Activated CD4-positive, alpha-beta T cell treated with anti-CD3 and anti-CD28 coated beads for 36 hours (primary cell): Measurements from ENCODE around the gene SSB. TPM values are rescaled to one million over a fixed set of nuclear protein-coding genes. Genes with fewer than 3 reads are reported as not detected.

Source experiments
- ATAC-seq: fragments of 200-7000 bp; cut with Tn5 transposase; one replicate; pipeline ENCODE4 v1.10.0; 2021; ENCODE audit warnings: mild to moderate bottlenecking, moderate library complexity
- CTCF ChIA-PET: fragments of 350-600 bp; sonication (Branson Sonifier 250); formaldehyde crosslinking; loops from one replicate; lab custom pipeline; 2021; ENCODE audit warnings: antibody characterized with exemption; lab: Charles Lee
- POLR2A ChIA-PET: fragments of 350-600 bp; sonication (Branson Sonifier 250); formaldehyde crosslinking; loops from one replicate; lab custom pipeline; 2021; ENCODE audit warnings: antibody characterized with exemption, inconsistent platforms; lab: Charles Lee
- DNase-seq: peaks from one replicate; pipeline ENCODE4 v3.0.0-alpha.2; 2020
- H3K27ac Mint-ChIP-seq: one replicate; pipeline ENCODE4 v1.8.0; 2021; ENCODE audit warnings: mixed read lengths
- H3K27me3 Mint-ChIP-seq: one replicate; pipeline ENCODE4 v1.8.0; 2021; ENCODE audit warnings: mixed read lengths
- H3K36me3 Mint-ChIP-seq: one replicate; pipeline ENCODE4 v1.8.0; 2021; ENCODE audit warnings: low read depth, mixed read lengths
- H3K4me1 Mint-ChIP-seq: one replicate; pipeline ENCODE4 v1.8.0; 2021; ENCODE audit warnings: mixed read lengths
- H3K4me3 Mint-ChIP-seq: one replicate; pipeline ENCODE4 v1.8.0; 2021; ENCODE audit warnings: mild to moderate bottlenecking, moderate library complexity, mixed read lengths
- H3K9me3 Mint-ChIP-seq: one replicate; pipeline ENCODE4 v1.8.0; 2021; ENCODE audit warnings: low read depth, mixed read lengths
- intact Hi-C, 2 experiments: fragments of 100-400 bp; cut with DNase I in 1 of 2; cut with micrococcal nuclease in 1 of 2; formaldehyde crosslinking; loops; one replicate each; pipeline versions ENCODE4 v1.14.2 to v1.15.1; 2022 to 2024; cut with DNase I, micrococcal nuclease
- total RNA-seq, 2 experiments: library from RNA; stranded (reverse); gene quantifications; one replicate each; pipeline ENCODE4 v1.2.3, GENCODE V29; 2021

The SSB gene
- total RNA-seq, 2 experiments from 2014 or later: 127 to 138 TPM

- Mint-ChIP-seq H3K27me3 (peaks cover 13% of the 10 kb centered on the region), H3K4me1 (peaks cover 12% of the 10 kb centered on the region), H3K36me3 (no peaks in the 10 kb centered on the region), H3K4me3 (no peak overlapping the region), H3K27ac (no peak overlapping the region), H3K9me3 (no peaks in the 10 kb centered on the region)
- DNase-seq: no peak
- intact Hi-C loops: no loop called here
- CTCF ChIA-PET: interaction anchor here (0.6 to 1.0 kb wide), 4 partner anchors 81 to 271 kb away, joined by 3 to 4 read pairs (median 3); no protein-coding TSS in a partner anchor
- POLR2A ChIA-PET: no interaction called here
- ATAC-seq: no peak
These were observed 33.1 kb upstream of the SSB start for GRCh38 chr2:169765523-169765922.

DNA sequence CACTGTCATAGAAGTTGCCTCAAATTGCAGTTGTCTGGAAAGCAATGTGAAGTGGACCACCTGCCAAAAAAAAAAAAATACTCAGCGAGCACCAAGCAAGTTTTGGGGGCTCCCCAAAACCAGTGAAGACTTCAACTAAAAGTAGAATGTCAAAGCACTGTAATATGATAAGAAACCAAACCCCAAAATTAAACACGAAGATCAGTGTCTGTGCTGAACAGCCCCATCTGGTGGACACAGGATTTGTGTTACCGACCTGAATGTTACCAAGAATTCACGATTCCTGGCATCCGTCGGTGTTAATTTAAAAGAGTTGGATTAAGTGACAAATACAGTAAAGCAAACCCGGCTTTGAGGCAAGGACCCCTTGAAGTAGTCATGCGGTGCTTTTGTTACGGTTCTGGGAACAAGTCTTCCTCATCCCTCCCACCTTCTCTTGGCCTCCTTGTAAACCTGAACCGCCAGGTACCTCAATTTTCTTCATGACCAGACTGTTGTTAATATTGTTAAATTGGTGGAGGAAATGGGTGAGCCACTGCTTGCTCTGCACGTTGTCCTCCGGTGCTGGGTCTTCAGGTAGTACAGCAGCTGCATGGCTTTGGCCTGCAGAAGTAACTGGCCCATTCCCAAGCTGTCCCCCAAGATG, 31.3 kb upstream of the SSB start:
- ChIA-PET CTCF (no interaction called here), POLR2A (no interaction called here)
- no peaks in the 10 kb centered on the region for H3K36me3 Mint-ChIP-seq
- peak; percentile 71 for DNase-seq
- no peaks in the 10 kb centered on the region for H3K9me3 Mint-ChIP-seq
- peak overlapping the region; percentile 4 for H3K4me3 Mint-ChIP-seq
- H3K27me3 Mint-ChIP-seq: peaks cover 14% of the 10 kb centered on the region
- no peak overlapping the region for H3K27ac Mint-ChIP-seq
- peak; percentile 53 for ATAC-seq
- intact Hi-C loops: no loop called here
- peaks cover 9% of the 10 kb centered on the region for H3K4me1 Mint-ChIP-seq

GRCh38 chr2:169768262-169768995, 30.2 kb upstream of the SSB start:
- H3K4me3 Mint-ChIP-seq: peak overlapping the region; percentile 59

GRCh38 chr2:169771021-169771420, 27.6 kb upstream of the SSB start:
- Mint-ChIP-seq H3K9me3 (no peaks in the 10 kb centered on the region), H3K27ac (no peak overlapping the region), H3K4me1 (peaks cover 9% of the 10 kb centered on the region), H3K36me3 (no peaks in the 10 kb centered on the region), H3K27me3 (peaks cover 14% of the 10 kb centered on the region), H3K4me3 (no peak overlapping the region)
- DNase-seq: no peak
- CTCF ChIA-PET: interaction anchor here (0.6 to 0.9 kb wide), 4 partner anchors 13 to 667 kb away, joined by 3 read pairs; no protein-coding TSS in a partner anchor
- ATAC-seq: no peak
- POLR2A ChIA-PET: no interaction called here
- intact Hi-C loops: no loop called here

More at GRCh38 chr2:169768262-169768995, 30.2 kb upstream of the SSB start:
- peaks cover 14% of the 10 kb centered on the region for H3K27me3 Mint-ChIP-seq
- intact Hi-C loops: no loop called here
- DNase-seq: peak; percentile 48
- ATAC-seq: peak; percentile 47
- no peaks in the 10 kb centered on the region for H3K36me3 Mint-ChIP-seq
- CTCF ChIA-PET: interaction anchor here (0.7 kb wide), 1 partner anchor 241 kb away, joined by 3 read pairs; no protein-coding TSS in a partner anchor
- no peaks in the 10 kb centered on the region for H3K9me3 Mint-ChIP-seq
- POLR2A ChIA-PET: interaction anchor here (0.5 kb wide), 1 partner anchor 184 kb away, joined by 3 read pairs; no protein-coding TSS in a partner anchor
- H3K27ac Mint-ChIP-seq: no peak overlapping the region
- H3K4me1 Mint-ChIP-seq: peaks cover 9% of the 10 kb centered on the region

GRCh38 chr2:169771612-169772011, 27.1 kb upstream of the SSB start:
- Mint-ChIP-seq H3K4me1 (peaks cover 9% of the 10 kb centered on the region), H3K27ac (no peak overlapping the region), H3K36me3 (no peaks in the 10 kb centered on the region), H3K9me3 (no peaks in the 10 kb centered on the region), H3K4me3 (no peak overlapping the region), H3K27me3 (peaks cover 14% of the 10 kb centered on the region)
- POLR2A ChIA-PET: no interaction called here
- no peak for ATAC-seq
- CTCF ChIA-PET: interaction anchor here (0.7 to 0.9 kb wide), 3 partner anchors 12 to 668 kb away, joined by 3 read pairs; no protein-coding TSS in a partner anchor
- DNase-seq: no peak
- intact Hi-C loops: no loop called here

DNA sequence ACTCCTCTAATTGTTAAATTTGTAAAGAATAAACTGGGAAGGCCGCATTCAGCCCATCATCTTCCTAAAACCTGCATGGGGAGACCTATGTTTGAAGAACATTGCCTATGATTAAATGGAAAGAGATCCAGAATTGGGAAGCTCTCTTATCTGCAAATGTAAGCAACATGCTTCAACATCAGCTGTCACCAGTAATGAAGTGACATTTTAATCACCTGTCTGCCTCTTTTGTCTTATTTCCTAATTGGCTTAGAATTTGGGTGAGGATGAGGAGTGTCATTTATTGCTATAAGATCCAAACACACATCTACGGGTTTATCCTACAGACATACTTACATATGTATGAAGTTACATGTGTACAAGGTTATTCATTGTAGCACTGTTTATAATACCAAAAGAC, 26.0 kb upstream of the SSB start:
- ChIA-PET CTCF (no interaction called here), POLR2A (no interaction called here)
- no peak for ATAC-seq
- Mint-ChIP-seq H3K27ac (no peak overlapping the region), H3K4me3 (no peak overlapping the region), H3K9me3 (no peaks in the 10 kb centered on the region), H3K27me3 (peaks cover 11% of the 10 kb centered on the region), H3K36me3 (no peaks in the 10 kb centered on the region), H3K4me1 (peaks cover 4% of the 10 kb centered on the region)
- intact Hi-C loops: no loop called here
- no peak for DNase-seq

DNA sequence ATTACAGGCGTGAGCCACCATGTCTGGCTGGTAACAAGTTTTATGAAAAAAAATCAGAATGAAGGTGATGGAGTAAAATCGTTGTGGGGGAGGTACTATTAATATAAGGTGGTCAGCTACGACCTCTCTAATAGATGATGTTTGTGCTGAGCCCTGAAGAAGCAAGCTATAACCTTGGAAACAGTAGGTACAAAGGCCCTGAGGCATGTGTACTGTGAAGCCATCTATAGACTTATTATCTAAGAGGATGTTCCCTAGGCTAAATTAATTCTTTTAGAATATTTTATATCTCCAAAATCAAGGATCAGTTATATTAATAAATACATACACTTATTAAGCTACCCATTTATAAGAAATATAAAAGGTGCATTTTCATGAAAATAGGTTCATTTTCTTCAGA, 23.3 kb upstream of the SSB start:
- Mint-ChIP-seq H3K36me3 (no peaks in the 10 kb centered on the region), H3K27me3 (peaks cover 1% of the 10 kb centered on the region), H3K9me3 (no peaks in the 10 kb centered on the region), H3K4me3 (no peak overlapping the region), H3K27ac (no peak overlapping the region), H3K4me1 (no peaks in the 10 kb centered on the region)
- DNase-seq (no peak), ATAC-seq (no peak)
- POLR2A ChIA-PET: no interaction called here
- CTCF ChIA-PET: no interaction called here
- intact Hi-C loops: no loop called here

GRCh38 chr2:169775765-169776164, 22.9 kb upstream of the SSB start:
- CTCF ChIA-PET: no interaction called here
- Mint-ChIP-seq H3K4me3 (no peak overlapping the region), H3K36me3 (no peaks in the 10 kb centered on the region), H3K9me3 (no peaks in the 10 kb centered on the region), H3K27ac (no peak overlapping the region), H3K27me3 (peaks cover under 1% of the 10 kb centered on the region), H3K4me1 (no peaks in the 10 kb centered on the region)
- ATAC-seq: peak; percentile 63
- POLR2A ChIA-PET: no interaction called here
- DNase-seq: no peak
- intact Hi-C loops: no loop called here

GRCh38 chr2:169776252-169776761, 22.4 kb upstream of the SSB start:
- intact Hi-C loops: no loop called here
- Mint-ChIP-seq H3K4me3 (no peak overlapping the region), H3K36me3 (no peaks in the 10 kb centered on the region), H3K9me3 (no peaks in the 10 kb centered on the region), H3K27ac (no peak overlapping the region), H3K4me1 (no peaks in the 10 kb centered on the region), H3K27me3 (no peaks in the 10 kb centered on the region)
- ATAC-seq (no peak), DNase-seq (no peak)
- ChIA-PET POLR2A (no interaction called here), CTCF (interaction anchor here (0.8 kb wide), 1 partner anchor 121 kb away, joined by 3 read pairs; no protein-coding TSS in a partner anchor)

GRCh38 chr2:169778446-169778845, 20.2 kb upstream of the SSB start:
- H3K9me3 Mint-ChIP-seq: no peaks in the 10 kb centered on the region
- peaks cover 2% of the 10 kb centered on the region for H3K27me3 Mint-ChIP-seq
- ChIA-PET CTCF (no interaction called here), POLR2A (no interaction called here)
- no peak overlapping the region for H3K27ac Mint-ChIP-seq
- H3K36me3 Mint-ChIP-seq: no peaks in the 10 kb centered on the region
- DNase-seq: no peak
- H3K4me3 Mint-ChIP-seq: no peak overlapping the region
- intact Hi-C loops: no loop called here
- no peaks in the 10 kb centered on the region for H3K4me1 Mint-ChIP-seq
- no peak for ATAC-seq

GRCh38 chr2:169781249-169782013, 17.2 kb upstream of the SSB start:
- Mint-ChIP-seq H3K9me3 (no peaks in the 10 kb centered on the region), H3K27ac (no peak overlapping the region), H3K27me3 (peaks cover 3% of the 10 kb centered on the region), H3K4me1 (no peaks in the 10 kb centered on the region), H3K4me3 (no peak overlapping the region), H3K36me3 (no peaks in the 10 kb centered on the region)
- ATAC-seq: no peak
- ChIA-PET CTCF (interaction anchor here (1.3 kb wide), 1 partner anchor 17 kb away, joined by 5 read pairs; the partner anchor contains the start of gene SSB), POLR2A (no interaction called here)
- intact Hi-C loops: loop anchor here in 1 of 2 experiments (1.0 kb wide), 1 partner anchor 9 kb away; no protein-coding TSS in a partner anchor
- no peak for DNase-seq
